COLO668 (cell line): ENCODE measurements around the gene FADS3.
"Not testable (repeated sequence)": the region's sequence is repeated elsewhere in the genome, so short reads cannot be mapped to it uniquely, and the experiment has no call there.

ENCODE experiments used
- DNase-seq: peaks from one replicate; lab custom pipeline; 2025; ENCODE audit not compliant: unreplicated experiment; lab: John Stamatoyannopoulos, UW

Gene FADS3

GRCh38 chr11:61899146-61899841 lies 7.9 kb upstream of the FADS3 start:
- DNase-seq, result peak; percentile 75

GRCh38 chr11:61898247-61898582 lies 6.9 kb upstream of the FADS3 start:
- DNase-seq, result no peak

GRCh38 chr11:61897387-61898246 lies 6.3 kb upstream of the FADS3 start:
- peak; percentile 66 for DNase-seq

- DNase-seq, result no peak
These were observed 5.5 kb upstream of the FADS3 start for GRCh38 chr11:61896665-61897386.

GRCh38 chr11:61895718-61896059 lies 4.3 kb upstream of the FADS3 start:
- DNase-seq, result no peak

GRCh38 chr11:61895046-61895717 lies 3.8 kb upstream of the FADS3 start:
- no peak for DNase-seq

- DNase-seq, result no peak
These were observed 2.6 kb upstream of the FADS3 start for GRCh38 chr11:61893981-61894380.

- DNase-seq, result peak; percentile 50
These were observed 683 bp upstream of the FADS3 start for GRCh38 chr11:61892085-61892370.

GRCh38 chr11:61890529-61891330 lies 615 bp downstream of the FADS3 start:
- DNase-seq, result peak; percentile 56

GRCh38 chr11:61889831-61890230 lies 1.5 kb downstream of the FADS3 start:
- DNase-seq, result no peak

- DNase-seq, result no peak
These were observed 2.8 kb downstream of the FADS3 start for GRCh38 chr11:61888590-61888989.

- DNase-seq, result no peak
These were observed 3.4 kb downstream of the FADS3 start for GRCh38 chr11:61887839-61888494.

- DNase-seq, result no peak
These were observed 4.7 kb downstream of the FADS3 start for GRCh38 chr11:61886643-61887042.

- DNase-seq, result no peak
These were observed 5.4 kb downstream of the FADS3 start for GRCh38 chr11:61885784-61886580.

- no peak for DNase-seq
These were observed 6.1 kb downstream of the FADS3 start for GRCh38 chr11:61885166-61885778.

GRCh38 chr11:61883947-61884346 lies 7.4 kb downstream of the FADS3 start:
- no peak for DNase-seq

GRCh38 chr11:61883327-61883726 lies 8.0 kb downstream of the FADS3 start:
- DNase-seq, result no peak

- DNase-seq, result no peak
These were observed 8.5 kb downstream of the FADS3 start for GRCh38 chr11:61882879-61883278.

GRCh38 chr11:61882267-61882666 lies 9.1 kb downstream of the FADS3 start:
- DNase-seq, result not testable (repeated sequence)
